HCT116 (cell line): ENCODE measurements around the gene RPL11. TPM values are rescaled to one million over a fixed set of nuclear protein-coding genes. Genes with fewer than 3 reads are reported as not detected.
"Not testable (repeated sequence)": the region's sequence is repeated elsewhere in the genome, so short reads cannot be mapped to it uniquely, and the experiment has no call there.

ENCODE experiments used
- ATAC-seq: fragments of 200-7000 bp; cut with Tn5 transposase; 2 replicates; pipeline ENCODE4 v1.9.1; 2020; ENCODE audit warnings: mild to moderate bottlenecking, moderate library complexity
- BruUV-seq: library from RNA; stranded (reverse); fragments of 400-500 nt; replicated peaks from 2 replicates; lab custom pipeline; 2021; lab: Mats Ljungman, UMichigan
- CTCF ChIA-PET: fragments of 300-600 bp; sonication (Branson Sonifier 250); formaldehyde crosslinking; loops from one replicate; lab custom pipeline; 2021; ENCODE audit warnings: antibody characterized with exemption; lab: Charles Lee
- POLR2A ChIA-PET: fragments of 300-600, 350-600 bp; sonication (Branson Sonifier 250); formaldehyde crosslinking; loops from one replicate; lab custom pipeline; 2021; ENCODE audit warnings: antibody characterized with exemption; lab: Charles Lee
- RAD21 ChIA-PET, 2 experiments: fragments of 300-600 bp; sonication (Branson Sonifier 250); formaldehyde crosslinking; loops; one replicate each; lab custom pipeline; 2023; ENCODE audit warnings: low total read pairs in 2 of 2; ENCODE audit not compliant: uncharacterized antibody in 2 of 2, unreplicated experiment in 2 of 2, low non-redundant PET in 1 of 2; lab: Charles Lee
- DNase-seq: peaks from one replicate; pipeline ENCODE4 v3.0.0-alpha.2; 2010; ENCODE audit warnings: low read depth, low spot score
- H2AFZ ChIP-seq: fragments of 200-600 bp; shearing (Covaris generic), sonication (generic); 2 replicates; pipeline ENCODE4 v1.6.1; 2017; ENCODE audit warnings: low read depth, mixed run types, mixed read lengths, antibody characterized with exemption, low read length; ENCODE audit not compliant: poor library complexity, severe bottlenecking
- H3K27ac ChIP-seq: 2 replicates; pipeline ENCODE4 v1.5.1; 2012; ENCODE audit warnings: low read depth, low read length
- H3K27me3 ChIP-seq: fragments of 200-600 bp; sonication (generic); 2 replicates; pipeline ENCODE4 v1.6.1; 2016; ENCODE audit warnings: mixed run types, low read length, mixed read lengths; ENCODE audit not compliant: insufficient read depth
- H3K36me3 ChIP-seq, 2 experiments: fragments of 200-500 bp in 1 of 2; fragments of 200-600 bp in 1 of 2; sonication (Bioruptor generic) in 1 of 2; sonication (generic) in 1 of 2; 2 replicates each; pipeline versions ENCODE4 v1.5.1 to v1.6.1; 2014 to 2016; ENCODE audit warnings: low read length in 2 of 2, inconsistent platforms in 1 of 2, mixed read lengths in 1 of 2, mixed run types in 1 of 2; ENCODE audit not compliant: insufficient read depth in 2 of 2, control insufficient read depth in 1 of 2
- H3K4me1 ChIP-seq, 2 experiments: fragments of 200-600 bp in 1 of 2; sonication (generic) in 1 of 2; 2 replicates each; pipeline versions ENCODE4 v1.5.1 to v1.6.1; 2012 to 2017; ENCODE audit warnings: low read length in 2 of 2, inconsistent platforms in 1 of 2, mild to moderate bottlenecking in 1 of 2, mixed read lengths in 1 of 2, mixed run types in 1 of 2, moderate library complexity in 1 of 2; ENCODE audit not compliant: insufficient read depth in 2 of 2, control insufficient read depth in 1 of 2
- H3K4me2 ChIP-seq: fragments of 200-600 bp; sonication (generic); 2 replicates; pipeline ENCODE4 v1.6.1; 2017; ENCODE audit warnings: mixed run types, low read length, mixed read lengths
- H3K4me3 ChIP-seq, 2 experiments: fragments of 200-600 bp in 1 of 2; sonication (generic) in 1 of 2; replicated peaks in 1 of 2; 2 replicates each; pipeline ENCODE4 v1.5.1; 2011 to 2016; ENCODE audit warnings: low read length in 2 of 2, control low read depth in 1 of 2, low read depth in 1 of 2, mild to moderate bottlenecking in 1 of 2, mixed read lengths in 1 of 2, mixed run types in 1 of 2
- H3K79me2 ChIP-seq: fragments of 200-600 bp; sonication (generic); 2 replicates; pipeline ENCODE4 v1.6.1; 2017; ENCODE audit warnings: mild to moderate bottlenecking, mixed run types, low read length, moderate library complexity, mixed read lengths; ENCODE audit not compliant: insufficient read depth
- H3K9ac ChIP-seq: fragments of 200-600 bp; sonication (generic); 2 replicates; pipeline ENCODE4 v1.6.1; 2016; ENCODE audit warnings: low read length, mixed read lengths
- H3K9me2 ChIP-seq: fragments of 200-600 bp; sonication (generic), shearing (Covaris generic); 2 replicates; pipeline ENCODE4 v1.6.1; 2017; ENCODE audit warnings: mixed run types, mild to moderate bottlenecking, moderate library complexity; ENCODE audit not compliant: insufficient read depth
- H3K9me3 ChIP-seq, 2 experiments: fragments of 200-500 bp in 1 of 2; fragments of 200-600 bp in 1 of 2; sonication (Bioruptor generic) in 1 of 2; sonication (generic) in 1 of 2; 2 replicates each; pipeline ENCODE4 v1.6.1; 2014 to 2017; ENCODE audit warnings: low read length in 2 of 2, mixed read lengths in 2 of 2, inconsistent platforms in 1 of 2, low read depth in 1 of 2, mild to moderate bottlenecking in 1 of 2, mixed run types in 1 of 2, moderate library complexity in 1 of 2; ENCODE audit not compliant: control insufficient read depth in 1 of 2, insufficient read depth in 1 of 2
- H4K20me1 ChIP-seq: fragments of 200-600 bp; sonication (generic), shearing (Covaris generic); 2 replicates; pipeline ENCODE4 v1.6.1; 2017; ENCODE audit warnings: mixed run types, mild to moderate bottlenecking, moderate library complexity; ENCODE audit not compliant: insufficient read depth
- CBX3 ChIP-seq: IDR thresholded peaks from 2 replicates; pipeline ENCODE4 v1.6.1; 2012; ENCODE audit warnings: low read depth
- CTCF ChIP-seq, 3 experiments: fragments of 200-600 bp in 1 of 3; sonication (generic) in 1 of 3; IDR thresholded peaks in 2 of 3; conservative IDR thresholded peaks in 1 of 3; 2 replicates each; pipeline ENCODE4 v1.5.1; 2012 to 2017; ENCODE audit warnings: low read depth in 2 of 3, low read length in 2 of 3, antibody characterized with exemption in 1 of 3, borderline replicate concordance in 1 of 3, control low read depth in 1 of 3, mild to moderate bottlenecking in 1 of 3, mixed read lengths in 1 of 3, mixed run types in 1 of 3, moderate library complexity in 1 of 3; ENCODE audit not compliant: insufficient read depth in 1 of 3
- EGR1 ChIP-seq: IDR thresholded peaks from 2 replicates; pipeline ENCODE4 v1.6.1; 2012; ENCODE audit warnings: low read depth
- EZH2phosphoT487 ChIP-seq: fragments of 200-600 bp; IDR thresholded peaks from 2 replicates; pipeline ENCODE4 v1.6.1; 2018; ENCODE audit warnings: antibody characterized with exemption, borderline replicate concordance
- MAX ChIP-seq: IDR thresholded peaks from 2 replicates; pipeline ENCODE4 v1.6.1; 2012
- SIN3A ChIP-seq: IDR thresholded peaks from 2 replicates; pipeline ENCODE4 v1.6.1; 2012; ENCODE audit warnings: low read depth
- SP1 ChIP-seq: IDR thresholded peaks from 2 replicates; pipeline ENCODE4 v1.6.1; 2012; ENCODE audit warnings: low read depth
- YY1 ChIP-seq: IDR thresholded peaks from 2 replicates; pipeline ENCODE4 v1.6.1; 2011; ENCODE audit warnings: low read length, low read depth, moderate library complexity, mild to moderate bottlenecking; ENCODE audit not compliant: insufficient replicate concordance; ENCODE audit errors: extremely low read depth
- intact Hi-C: fragments of 100-400 bp; cut with micrococcal nuclease; formaldehyde crosslinking; loops from 2 replicates; pipeline ENCODE4 v1.10.0; 2022
- total RNA-seq: library from RNA; stranded (reverse); gene quantifications from one replicate; pipeline ENCODE4 v1.2.1, GENCODE V29; 2021; ENCODE audit not compliant: unreplicated experiment

The RPL11 gene
- total RNA-seq, 1 experiment from 2014 or later, result 1,262 TPM

- TF ChIP-seq EZH2phosphoT487 (no peak), CTCF (IDR thresholded peaks at IDR 0.05 in 2 of 3, conservative IDR thresholded peaks at IDR 0.05 in 1 of 3; ENCODE audit: borderline replicate concordance in 1 of 3, insufficient read depth in 1 of 3, low read depth in 2 of 3, low read length in 2 of 3) (no peak), SIN3A (no peak), MAX (no peak), SP1 (no peak), EGR1 (no peak), CBX3 (no peak), YY1 (no peak)
- TF ChIP-seq, all 23 proteins: peak for 0
Measured at GRCh38 chr1:23732363-23733224, 41.0 kb downstream of the RPL11 start (continued).

GRCh38 chr1:23733281-23733680 is 41.7 kb downstream of the RPL11 start:
- H3K36me3 ChIP-seq, RAD21 ChIA-PET, H3K9me2 ChIP-seq, POLR2A ChIA-PET, H3K9me3 ChIP-seq, BruUV-seq, H3K27ac ChIP-seq, H3K27me3 ChIP-seq, H3K4me2 ChIP-seq, intact Hi-C loops, ATAC-seq, DNase-seq, H3K9ac ChIP-seq, H2AFZ ChIP-seq, CTCF ChIA-PET, H3K4me3 ChIP-seq, H4K20me1 ChIP-seq: not testable (repeated sequence)
- H3K4me1 ChIP-seq, result peaks cover under 1 to 18% of the 10 kb centered on the region in 2 experiments; a peak in 3 of 4 replicates
- H3K79me2 ChIP-seq, result peaks cover 17% of the 10 kb centered on the region; the same call in 1 of the 2 replicates
